GM18909 (cell line): ENCODE results near the gene NR6A1.

Experiments
- ATAC-seq: cut with Tn5 transposase; IDR thresholded peaks from one replicate; pipeline ENCODE4 v1.9.1; 2021; ENCODE audit warnings: mild to moderate bottlenecking; ENCODE audit not compliant: unreplicated experiment, poor library complexity

The NR6A1 gene

GRCh38 chr9:124665391-124666058, 105.6 kb downstream of the NR6A1 start:
- no peak for ATAC-seq

GRCh38 chr9:124664143-124664542, 107.0 kb downstream of the NR6A1 start:
- no peak for ATAC-seq

GRCh38 chr9:124663046-124663961, 107.8 kb downstream of the NR6A1 start:
- no peak for ATAC-seq

GRCh38 chr9:124662561-124662960, 108.5 kb downstream of the NR6A1 start:
- ATAC-seq: no peak

- no peak for ATAC-seq
Measured at GRCh38 chr9:124661271-124661670, 109.8 kb downstream of the NR6A1 start.

- no peak for ATAC-seq
Measured at GRCh38 chr9:124660341-124660801, 110.7 kb downstream of the NR6A1 start.

- peak; percentile 61 for ATAC-seq
Measured at GRCh38 chr9:124659099-124659659, 111.9 kb downstream of the NR6A1 start.

GRCh38 chr9:124658165-124659017, 112.7 kb downstream of the NR6A1 start:
- ATAC-seq: peak; percentile 84

GRCh38 chr9:124657516-124657915, 113.6 kb downstream of the NR6A1 start:
- no peak for ATAC-seq

GRCh38 chr9:124654431-124654830, 116.7 kb downstream of the NR6A1 start:
- no peak for ATAC-seq

GRCh38 chr9:124652615-124653393, 118.3 kb downstream of the NR6A1 start:
- ATAC-seq: no peak

GRCh38 chr9:124652203-124652602, 118.9 kb downstream of the NR6A1 start:
- no peak for ATAC-seq

GRCh38 chr9:124645274-124645673, 125.8 kb downstream of the NR6A1 start:
- no peak for ATAC-seq

- ATAC-seq: no peak
Measured at GRCh38 chr9:124639637-124640036, 131.5 kb downstream of the NR6A1 start.

- ATAC-seq: no peak
Measured at GRCh38 chr9:124635285-124635684, 135.8 kb downstream of the NR6A1 start.

GRCh38 chr9:124632077-124632621, 139.0 kb downstream of the NR6A1 start:
- no peak for ATAC-seq

GRCh38 chr9:124631326-124631725, 139.8 kb downstream of the NR6A1 start:
- no peak for ATAC-seq

- no peak for ATAC-seq
Measured at GRCh38 chr9:124629600-124629999, 141.5 kb downstream of the NR6A1 start.

GRCh38 chr9:124628741-124629140, 142.4 kb downstream of the NR6A1 start:
- no peak for ATAC-seq
